GM19238 (cell line): ENCODE results near the gene KIFC3.

Experiments used
- DNase-seq: peaks from one replicate; pipeline ENCODE4 v3.0.0; 2011; ENCODE audit warnings: low spot score; ENCODE audit not compliant: insufficient read length

KIFC3 gene

GRCh38 chr16:57766714-57767348 is 35.5 kb downstream of the KIFC3 start:
- DNase-seq: no peak

GRCh38 chr16:57765160-57765728 is 37.0 kb downstream of the KIFC3 start:
- no peak for DNase-seq

- peak; percentile 28 for DNase-seq
Observed at GRCh38 chr16:57764341-57765159, 37.7 kb downstream of the KIFC3 start.

- no peak for DNase-seq
Observed at GRCh38 chr16:57764006-57764340, 38.3 kb downstream of the KIFC3 start.

- DNase-seq: no peak
Observed at GRCh38 chr16:57763285-57764005, 38.8 kb downstream of the KIFC3 start.

GRCh38 chr16:57762365-57763040 is 39.8 kb downstream of the KIFC3 start:
- DNase-seq: no peak

- no peak for DNase-seq
Observed at GRCh38 chr16:57761957-57762356, 40.3 kb downstream of the KIFC3 start.

GRCh38 chr16:57761301-57761700 is 41.0 kb downstream of the KIFC3 start:
- no peak for DNase-seq

- no peak for DNase-seq
Observed at GRCh38 chr16:57760357-57761160, 41.7 kb downstream of the KIFC3 start.

GRCh38 chr16:57759541-57760356 is 42.5 kb downstream of the KIFC3 start:
- no peak for DNase-seq

- no peak for DNase-seq
Observed at GRCh38 chr16:57759131-57759530, 43.2 kb downstream of the KIFC3 start.

GRCh38 chr16:57758331-57759117 is 43.8 kb downstream of the KIFC3 start:
- DNase-seq: no peak

GRCh38 chr16:57757883-57758282 is 44.4 kb downstream of the KIFC3 start:
- no peak for DNase-seq

- peak; percentile 96 for DNase-seq
Observed at GRCh38 chr16:57757326-57757786, 44.9 kb downstream of the KIFC3 start.

GRCh38 chr16:57756424-57757325 is 45.6 kb downstream of the KIFC3 start:
- no peak for DNase-seq

- DNase-seq: no peak
Observed at GRCh38 chr16:57755726-57756423, 46.4 kb downstream of the KIFC3 start.

- no peak for DNase-seq
Observed at GRCh38 chr16:57755061-57755684, 47.1 kb downstream of the KIFC3 start.
